Upper lobe of left lung (tissue), 6 donors: ENCODE results near the gene FPGS. TPM values are rescaled to one million over a fixed set of nuclear protein-coding genes. Genes with fewer than 3 reads are reported as not detected.

Source experiments
- ATAC-seq, 2 donors: fragments of 200-7000 bp; cut with Tn5 transposase; one replicate each; pipeline ENCODE4 v1.9.1; 2022; ENCODE audit warnings: mild to moderate bottlenecking in 2 of 2, moderate library complexity in 2 of 2; ENCODE audit not compliant: low FRiP score in 2 of 2
- DNase-seq, 2 donors: peaks; one replicate each; pipeline ENCODE4 v3.0.0-alpha.2; 2019 to 2020
- H3K27ac ChIP-seq, 4 donors: fragments of 200-600 bp; sonication (generic); one replicate each; pipeline ENCODE4 v1.5.1; 2016 to 2019
- H3K27me3 ChIP-seq, 4 donors: fragments of 200-600 bp; sonication (generic); one replicate each; pipeline ENCODE4 v1.5.1; 2017 to 2019
- H3K36me3 ChIP-seq, 4 donors: fragments of 200-600 bp; sonication (generic); one replicate each; pipeline ENCODE4 v1.5.1; 2016 to 2019
- H3K4me1 ChIP-seq, 4 donors: fragments of 200-600 bp; sonication (generic); one replicate each; pipeline ENCODE4 v1.5.1; 2018 to 2019
- H3K4me3 ChIP-seq, 4 donors: fragments of 200-600 bp; sonication (generic); one replicate each; pipeline ENCODE4 v1.5.1; 2017 to 2019; ENCODE audit warnings: mild to moderate bottlenecking in 2 of 4, moderate library complexity in 1 of 4
- H3K9me3 ChIP-seq, 4 donors: fragments of 200-600 bp; sonication (generic); one replicate each; pipeline ENCODE4 v1.5.1; 2018 to 2019
- EP300 ChIP-seq, 4 donors: sonication (generic); formaldehyde crosslinking; IDR thresholded peaks; one replicate each; pipeline ENCODE4 v1.5.1; 2017; ENCODE audit warnings: antibody characterized with exemption in 4 of 4, control low read depth in 2 of 4
- POLR2A ChIP-seq, 4 donors: fragments of 450-650 bp; IDR thresholded peaks; one replicate each; pipeline ENCODE4 v1.5.1; 2016 to 2017; ENCODE audit warnings: antibody characterized with exemption in 4 of 4, mild to moderate bottlenecking in 2 of 4
- POLR2AphosphoS5 ChIP-seq, 2 donors: sonication (generic); formaldehyde crosslinking; IDR thresholded peaks; one replicate each; pipeline ENCODE4 v1.5.1; 2017; ENCODE audit warnings: antibody characterized with exemption in 2 of 2
- WGBS, 2 donors: methylation state at CpG; one replicate each; pipeline ENCODE4 v1.1.5; 2017 to 2018; 5-methylcytosine and 5-hydroxymethylcytosine counted together
- total RNA-seq, 6 donors: library from RNA; depleted of rRNA in 4 of 6; stranded (reverse); fragments of >200 nt in 4 of 6; gene quantifications; one replicate each; pipeline versions ENCODE4 v1.1.0 to v1.2.1, GENCODE V29; 2016 to 2021
- TF ChIP-seq, protein P1 (sequence below), 6 experiments: fragments of 450-650 bp in 4 of 6; fragments of 200-600 bp in 2 of 6; sonication (generic) in 2 of 6; IDR thresholded peaks; one replicate each; pipeline ENCODE4 v1.5.1; 2016 to 2019; ENCODE audit warnings: antibody characterized with exemption in 6 of 6
- donor health status: DM: no; HTN: no; CAD: no; lungs with moderate emphysema.
- donor health status: DM: no; HTN: yes; CAD: no; lungs with severe emphysema.

FPGS gene
- total RNA-seq, 6 donors from 2014 or later, result 85.1 to 337 (median 95.5) TPM

DNA sequence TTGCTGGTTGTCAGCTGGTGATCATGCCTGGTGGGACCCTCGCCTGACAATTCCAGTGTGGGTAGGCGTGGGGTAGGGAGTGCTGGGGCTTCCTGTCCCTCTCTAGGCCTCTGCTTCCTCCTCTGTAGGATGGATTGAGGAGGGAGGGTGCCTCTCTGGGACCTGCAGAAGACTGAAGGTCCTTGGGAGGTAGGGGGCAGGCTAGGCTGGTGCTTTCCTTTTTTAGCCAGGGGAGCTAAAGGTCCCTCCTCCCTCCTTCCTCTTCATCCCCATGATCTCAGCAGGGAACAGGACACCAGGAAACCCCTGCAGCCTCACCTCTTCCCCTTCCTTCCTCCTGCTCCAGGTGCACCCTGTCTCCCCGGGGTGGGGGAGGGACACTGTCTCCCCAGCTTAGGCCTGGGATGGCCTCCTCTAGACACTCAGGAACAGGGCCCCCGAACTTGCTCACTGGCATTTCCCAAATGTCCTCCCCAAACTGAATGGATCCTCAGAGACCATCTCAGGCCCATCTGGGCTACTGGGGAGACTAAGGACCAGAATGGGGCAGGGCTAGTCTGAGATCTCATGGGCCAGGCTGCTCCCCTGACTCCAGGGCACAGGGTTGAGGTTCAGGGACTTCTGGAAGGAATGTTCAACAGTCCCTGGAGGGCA is 32.6 kb upstream of the FPGS start:
- H3K27ac ChIP-seq, result peak overlapping the region; percentile 78 to 96 (median 86)
- no peaks in the 10 kb centered on the region for H3K9me3 ChIP-seq
- DNase-seq, result peak in 1 of 2 donors; percentile 41
- peaks cover 42 to 62% (median 56%) of the 10 kb centered on the region in 4 donors for H3K4me1 ChIP-seq
- TF ChIP-seq POLR2AphosphoS5 (IDR thresholded peaks at IDR 0.05), result peak; percentile 68 to 78
- TF ChIP-seq EP300 (IDR thresholded peaks at IDR 0.05), result peak in 2 of 4 donors; percentile 35 to 59
- TF ChIP-seq, protein P1, sequence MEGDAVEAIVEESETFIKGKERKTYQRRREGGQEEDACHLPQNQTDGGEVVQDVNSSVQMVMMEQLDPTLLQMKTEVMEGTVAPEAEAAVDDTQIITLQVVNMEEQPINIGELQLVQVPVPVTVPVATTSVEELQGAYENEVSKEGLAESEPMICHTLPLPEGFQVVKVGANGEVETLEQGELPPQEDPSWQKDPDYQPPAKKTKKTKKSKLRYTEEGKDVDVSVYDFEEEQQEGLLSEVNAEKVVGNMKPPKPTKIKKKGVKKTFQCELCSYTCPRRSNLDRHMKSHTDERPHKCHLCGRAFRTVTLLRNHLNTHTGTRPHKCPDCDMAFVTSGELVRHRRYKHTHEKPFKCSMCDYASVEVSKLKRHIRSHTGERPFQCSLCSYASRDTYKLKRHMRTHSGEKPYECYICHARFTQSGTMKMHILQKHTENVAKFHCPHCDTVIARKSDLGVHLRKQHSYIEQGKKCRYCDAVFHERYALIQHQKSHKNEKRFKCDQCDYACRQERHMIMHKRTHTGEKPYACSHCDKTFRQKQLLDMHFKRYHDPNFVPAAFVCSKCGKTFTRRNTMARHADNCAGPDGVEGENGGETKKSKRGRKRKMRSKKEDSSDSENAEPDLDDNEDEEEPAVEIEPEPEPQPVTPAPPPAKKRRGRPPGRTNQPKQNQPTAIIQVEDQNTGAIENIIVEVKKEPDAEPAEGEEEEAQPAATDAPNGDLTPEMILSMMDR (IDR thresholded peaks at IDR 0.05), result peak in 1 of 6 experiments; percentile 19
- no peak for TF ChIP-seq POLR2A (IDR thresholded peaks at IDR 0.05)
- no peak for ATAC-seq
- peaks cover 0 to 13% (median 5%) of the 10 kb centered on the region in 4 donors for H3K36me3 ChIP-seq
- WGBS, 2 donors, result 24 to 48% methylated on average over 3 to 4 of the region's 4 CpGs
- peak overlapping the region; percentile 27 to 75 (median 60) for H3K4me3 ChIP-seq
- no peaks in the 10 kb centered on the region for H3K27me3 ChIP-seq

DNA sequence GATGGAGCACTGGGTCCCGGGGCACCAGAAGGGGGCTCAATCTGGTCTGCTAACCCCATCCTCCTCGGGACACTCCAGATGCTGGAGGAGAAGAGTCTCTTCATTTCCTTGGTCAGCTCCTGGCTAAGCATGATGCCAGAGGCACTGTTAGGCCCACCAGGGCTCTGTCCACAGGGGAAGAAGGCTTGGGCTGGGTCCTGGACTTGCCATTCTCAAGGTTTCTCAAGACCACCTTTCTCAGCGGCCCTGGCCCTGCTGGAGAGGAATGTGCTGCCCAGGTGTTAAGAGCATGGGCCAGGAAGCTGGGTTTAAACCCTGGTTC is 32.1 kb upstream of the FPGS start:
- TF ChIP-seq EP300 (IDR thresholded peaks at IDR 0.05), result no peak
- TF ChIP-seq, protein P1 (IDR thresholded peaks at IDR 0.05), result no peak
- no peak for TF ChIP-seq POLR2AphosphoS5 (IDR thresholded peaks at IDR 0.05)
- TF ChIP-seq POLR2A (IDR thresholded peaks at IDR 0.05), result no peak

DNA sequence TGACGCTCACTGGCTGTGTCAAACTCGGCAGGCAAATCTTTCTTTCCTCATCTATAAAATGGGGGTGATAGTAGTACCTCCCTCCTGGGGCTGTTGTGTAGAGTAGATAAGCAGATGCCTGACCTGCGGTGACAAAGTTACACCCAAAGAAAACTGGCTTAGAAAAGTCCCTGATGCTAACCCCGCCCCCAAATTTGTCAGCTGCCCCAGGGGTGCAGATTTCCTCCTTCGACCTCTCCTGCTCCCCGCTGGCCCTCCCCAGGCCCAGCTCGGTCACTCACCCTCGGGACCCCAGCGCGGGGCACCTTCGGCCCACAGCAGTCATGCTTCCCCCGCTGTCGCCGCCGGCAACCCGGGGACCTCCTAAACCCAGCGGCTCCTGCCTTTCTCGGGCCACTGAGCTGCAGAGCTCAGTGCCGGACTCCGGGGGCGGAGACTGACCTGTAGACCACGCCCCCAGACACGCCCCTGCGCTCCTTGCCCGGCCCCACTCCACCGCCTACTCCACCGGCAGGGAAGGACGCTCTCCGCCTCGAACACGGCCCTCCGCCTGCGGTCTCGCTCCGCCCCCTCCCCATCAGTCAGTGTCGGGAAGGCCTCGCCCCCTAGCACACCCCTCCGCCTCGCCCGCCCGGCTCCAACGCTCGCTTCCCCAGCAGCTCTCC is 31.6 kb upstream of the FPGS start:
- Histone ChIP-seq H3K27ac (peak overlapping the region; percentile 78 to 96 (median 86)), H3K4me3 (peak overlapping the region; percentile 27 to 75 (median 60)), H3K36me3 (peaks cover 0 to 11% (median 5%) of the 10 kb centered on the region in 4 donors), H3K9me3 (no peaks in the 10 kb centered on the region), H3K27me3 (no peaks in the 10 kb centered on the region), H3K4me1 (peaks cover 32 to 62% (median 47%) of the 10 kb centered on the region in 4 donors)
- peak; percentile 99 to 100 for DNase-seq
- peak; percentile 99 for ATAC-seq
- 2% methylated on average over 16 to 43 of the region's 43 CpGs for WGBS, 2 donors
- TF ChIP-seq POLR2A (IDR thresholded peaks at IDR 0.05), result peak in 2 of 4 donors; percentile 38 to 84
- peak in 1 of 4 donors; percentile 50 for TF ChIP-seq EP300 (IDR thresholded peaks at IDR 0.05)
- TF ChIP-seq, protein P1 (IDR thresholded peaks at IDR 0.05), result peak in 4 of 6 experiments; percentile 16 to 47 (median 24)
- TF ChIP-seq POLR2AphosphoS5 (IDR thresholded peaks at IDR 0.05), result peak; percentile 84 to 86

More for the DNA sequence above, 32.1 kb upstream of the FPGS start:
- 29 to 45% methylated on average over 2 to 3 of the region's 3 CpGs for WGBS, 2 donors
- H3K4me3 ChIP-seq, result peak overlapping the region; percentile 27 to 75 (median 60)
- no peaks in the 10 kb centered on the region for H3K9me3 ChIP-seq
- DNase-seq (no peak), ATAC-seq (no peak)
- H3K27me3 ChIP-seq, result no peaks in the 10 kb centered on the region
- H3K36me3 ChIP-seq, result peaks cover 0 to 13% (median 5%) of the 10 kb centered on the region in 4 donors
- H3K27ac ChIP-seq, result peak overlapping the region; percentile 78 to 96 (median 86)
- peaks cover 37 to 59% (median 51%) of the 10 kb centered on the region in 4 donors for H3K4me1 ChIP-seq

DNA sequence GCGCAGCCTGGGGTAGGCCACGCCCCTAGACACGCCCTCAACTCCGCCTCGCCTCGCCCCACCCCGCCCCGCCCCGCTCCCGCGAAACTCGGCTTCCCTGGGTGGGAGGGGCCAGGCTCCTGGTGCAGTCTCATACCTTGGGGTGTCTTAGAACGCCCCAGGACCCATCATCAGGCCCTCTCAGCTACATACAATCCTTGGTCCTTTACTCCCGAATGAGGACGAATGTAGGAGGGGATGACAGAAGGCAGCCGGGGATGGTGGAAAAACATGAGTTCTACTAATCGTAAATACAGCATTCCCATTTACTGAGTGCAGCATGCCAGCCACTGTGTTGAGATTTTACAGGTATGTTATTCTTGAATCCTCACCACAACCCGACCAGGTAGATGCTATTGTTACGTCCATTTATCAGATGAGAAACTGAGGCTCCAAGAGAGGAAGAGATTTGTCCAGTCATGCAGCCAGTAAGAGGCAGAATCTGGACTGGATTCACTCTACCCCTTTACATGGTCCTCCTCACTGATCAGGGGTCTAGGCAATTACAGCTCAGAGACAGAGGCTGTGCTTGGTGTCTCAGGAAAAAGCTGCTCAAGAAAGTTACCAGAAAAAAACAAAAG is 31.0 kb upstream of the FPGS start:
- Histone ChIP-seq H3K27ac (peak overlapping the region in 3 of 4 donors; percentile 69 to 89 (median 84)), H3K4me3 (peak overlapping the region in 3 of 4 donors; percentile 50 to 75 (median 70)), H3K36me3 (peaks cover 0 to 5% (median 2%) of the 10 kb centered on the region in 4 donors), H3K9me3 (no peaks in the 10 kb centered on the region), H3K27me3 (no peaks in the 10 kb centered on the region), H3K4me1 (peaks cover 27 to 57% (median 40%) of the 10 kb centered on the region in 4 donors)
- no peak for ATAC-seq
- WGBS, 2 donors, result 8 to 10% methylated on average over 13 of the region's 19 CpGs
- TF ChIP-seq POLR2A (IDR thresholded peaks at IDR 0.05) (no peak), POLR2AphosphoS5 (IDR thresholded peaks at IDR 0.05) (no peak), EP300 (IDR thresholded peaks at IDR 0.05) (no peak)
- TF ChIP-seq, protein P1 (IDR thresholded peaks at IDR 0.05), result no peak
- DNase-seq, result no peak
